ENCODE measurements around the gene DGKI. TPM values are rescaled to one million over a fixed set of nuclear protein-coding genes. Genes with fewer than 3 reads are reported as not detected.

The DGKI gene
- total RNA-seq, 4 donors from 2014 or later = 0.64 to 1.2 (median 1.00) TPM; not detected in 1

DNA sequence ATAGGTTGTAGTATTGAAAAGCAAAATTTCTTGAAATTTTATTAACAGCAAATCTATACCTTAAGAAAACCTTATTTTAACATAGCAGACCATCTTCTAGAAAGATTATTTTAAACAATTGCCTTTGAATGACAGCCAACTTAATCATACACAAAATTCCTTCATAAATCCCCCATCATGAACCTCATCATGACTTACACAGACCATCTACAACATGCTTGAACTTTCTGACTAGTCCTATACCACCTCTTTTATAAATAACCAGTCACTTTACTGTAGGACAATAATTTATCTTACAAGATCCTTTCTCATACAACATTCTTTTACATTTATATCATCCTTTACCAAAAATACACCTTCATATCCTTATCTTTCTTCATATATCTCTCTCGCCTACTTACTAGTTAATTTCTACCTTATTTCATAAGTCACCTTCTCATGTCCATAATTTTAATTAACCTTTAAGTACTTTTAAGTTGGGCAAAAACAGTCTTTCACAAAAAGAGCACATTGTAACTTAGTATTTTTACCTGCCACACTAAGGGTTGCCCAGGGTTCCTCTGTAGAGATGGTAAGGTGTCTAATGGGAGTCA is 486.6 kb downstream of the DGKI start:
- no peaks in the 10 kb centered on the region for H3K4me1 ChIP-seq
- H3K4me3 ChIP-seq = no peak overlapping the region
- no peak for TF ChIP-seq POLR2AphosphoS5 (IDR thresholded peaks at IDR 0.05)
- TF ChIP-seq, protein P1, sequence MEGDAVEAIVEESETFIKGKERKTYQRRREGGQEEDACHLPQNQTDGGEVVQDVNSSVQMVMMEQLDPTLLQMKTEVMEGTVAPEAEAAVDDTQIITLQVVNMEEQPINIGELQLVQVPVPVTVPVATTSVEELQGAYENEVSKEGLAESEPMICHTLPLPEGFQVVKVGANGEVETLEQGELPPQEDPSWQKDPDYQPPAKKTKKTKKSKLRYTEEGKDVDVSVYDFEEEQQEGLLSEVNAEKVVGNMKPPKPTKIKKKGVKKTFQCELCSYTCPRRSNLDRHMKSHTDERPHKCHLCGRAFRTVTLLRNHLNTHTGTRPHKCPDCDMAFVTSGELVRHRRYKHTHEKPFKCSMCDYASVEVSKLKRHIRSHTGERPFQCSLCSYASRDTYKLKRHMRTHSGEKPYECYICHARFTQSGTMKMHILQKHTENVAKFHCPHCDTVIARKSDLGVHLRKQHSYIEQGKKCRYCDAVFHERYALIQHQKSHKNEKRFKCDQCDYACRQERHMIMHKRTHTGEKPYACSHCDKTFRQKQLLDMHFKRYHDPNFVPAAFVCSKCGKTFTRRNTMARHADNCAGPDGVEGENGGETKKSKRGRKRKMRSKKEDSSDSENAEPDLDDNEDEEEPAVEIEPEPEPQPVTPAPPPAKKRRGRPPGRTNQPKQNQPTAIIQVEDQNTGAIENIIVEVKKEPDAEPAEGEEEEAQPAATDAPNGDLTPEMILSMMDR (IDR thresholded peaks at IDR 0.05) = no peak
- no peak for TF ChIP-seq POLR2A (IDR thresholded peaks at IDR 0.05)
- TF ChIP-seq EP300 (IDR thresholded peaks at IDR 0.05; ENCODE audit: low read depth) = no peak
- intact Hi-C loops (cut with DNase I; ENCODE audit: low total_unique reads) = no loop called here
- no peak for DNase-seq
- peaks cover 0 to 7% of the 10 kb centered on the region in 2 donors for H3K9me3 ChIP-seq
- H3K36me3 ChIP-seq = no peaks in the 10 kb centered on the region
- in situ Hi-C loops (cut with MboI; ENCODE audit: low pct_ligation_motif_present in 1 of 4, low pct_unique_long_range_greater_than_20kb in 1 of 4, low sequenced_read_pairs in 3 of 4) = no loop called here
- no peak overlapping the region for H3K27ac ChIP-seq
- WGBS, 2 donors (ENCODE audit: low coverage in 1 of 2) = 50 to 63% methylated on average over 1 of the region's 1 CpG
- no peaks in the 10 kb centered on the region for H3K27me3 ChIP-seq

DNA sequence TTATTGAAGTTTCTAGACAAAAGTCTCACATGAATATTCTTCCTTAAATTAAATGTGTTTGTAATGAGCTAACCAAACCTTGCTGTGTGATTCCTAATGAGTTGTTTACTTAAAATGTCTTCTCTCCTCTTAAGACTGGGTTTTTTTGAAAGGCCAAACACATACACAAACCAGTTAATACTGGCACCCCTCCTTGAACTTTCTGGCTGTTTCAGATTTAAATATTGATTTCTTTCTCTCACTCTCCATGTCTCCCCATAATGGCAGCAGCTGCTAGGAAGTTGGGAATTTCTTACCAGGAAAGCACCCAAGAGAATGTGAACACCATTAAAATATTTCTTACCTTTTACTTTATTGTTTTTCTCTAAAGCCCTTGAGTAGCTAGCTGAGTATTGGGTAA is 491.8 kb downstream of the DGKI start:
- Histone ChIP-seq H3K9me3 (peaks cover 0 to 5% of the 10 kb centered on the region in 2 donors), H3K4me3 (no peak overlapping the region), H3K27ac (no peak overlapping the region), H3K36me3 (no peaks in the 10 kb centered on the region), H3K27me3 (no peaks in the 10 kb centered on the region), H3K4me1 (peaks cover 0 to 10% (median 0%) of the 10 kb centered on the region in 4 donors)
- DNase-seq = no peak
- TF ChIP-seq POLR2A (IDR thresholded peaks at IDR 0.05) = no peak
- no peak for TF ChIP-seq POLR2AphosphoS5 (IDR thresholded peaks at IDR 0.05)
- TF ChIP-seq, protein P1 (IDR thresholded peaks at IDR 0.05) = no peak
- TF ChIP-seq EP300 (IDR thresholded peaks at IDR 0.05; ENCODE audit: low read depth) = no peak
- intact Hi-C loops (cut with DNase I; ENCODE audit: low total_unique reads) (no loop called here), in situ Hi-C loops (cut with MboI; ENCODE audit: low pct_ligation_motif_present in 1 of 4, low pct_unique_long_range_greater_than_20kb in 1 of 4, low sequenced_read_pairs in 3 of 4) (no loop called here)

DNA sequence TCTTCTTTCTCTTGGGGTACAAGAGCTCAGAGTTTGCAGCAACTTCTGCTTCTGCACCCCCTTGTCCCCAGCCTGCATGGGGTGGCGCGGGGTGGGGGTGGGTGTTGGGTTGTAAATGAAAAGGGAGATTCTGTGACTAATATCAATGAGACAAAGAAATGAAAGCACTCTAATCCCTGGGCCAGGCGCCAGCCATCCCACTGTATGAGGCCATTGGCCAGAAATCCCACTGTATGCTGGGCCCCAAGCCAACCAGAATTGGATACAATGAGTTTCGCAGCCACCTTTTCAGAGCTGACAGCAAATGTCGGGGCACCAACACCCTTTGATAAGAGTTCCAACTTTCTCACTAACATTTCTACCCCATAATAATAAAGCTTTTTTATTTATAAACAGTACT is 492.4 kb downstream of the DGKI start:
- in situ Hi-C loops (cut with MboI; ENCODE audit: low pct_ligation_motif_present in 1 of 4, low pct_unique_long_range_greater_than_20kb in 1 of 4, low sequenced_read_pairs in 3 of 4) = no loop called here
- no peak overlapping the region for H3K27ac ChIP-seq
- no peaks in the 10 kb centered on the region for H3K9me3 ChIP-seq
- DNase-seq = no peak
- no peaks in the 10 kb centered on the region for H3K36me3 ChIP-seq
- intact Hi-C loops (cut with DNase I; ENCODE audit: low total_unique reads) = no loop called here
- peaks cover 0 to 10% (median 0%) of the 10 kb centered on the region in 4 donors for H3K4me1 ChIP-seq
- TF ChIP-seq POLR2A (IDR thresholded peaks at IDR 0.05) (no peak), EP300 (IDR thresholded peaks at IDR 0.05; ENCODE audit: low read depth) (no peak), POLR2AphosphoS5 (IDR thresholded peaks at IDR 0.05) (no peak)
- TF ChIP-seq, protein P1 (IDR thresholded peaks at IDR 0.05) = no peak
- WGBS, 2 donors (ENCODE audit: low coverage in 1 of 2) = 57 to 60% methylated on average over 1 to 5 of the region's 5 CpGs
- no peaks in the 10 kb centered on the region for H3K27me3 ChIP-seq
- H3K4me3 ChIP-seq = no peak overlapping the region

DNA sequence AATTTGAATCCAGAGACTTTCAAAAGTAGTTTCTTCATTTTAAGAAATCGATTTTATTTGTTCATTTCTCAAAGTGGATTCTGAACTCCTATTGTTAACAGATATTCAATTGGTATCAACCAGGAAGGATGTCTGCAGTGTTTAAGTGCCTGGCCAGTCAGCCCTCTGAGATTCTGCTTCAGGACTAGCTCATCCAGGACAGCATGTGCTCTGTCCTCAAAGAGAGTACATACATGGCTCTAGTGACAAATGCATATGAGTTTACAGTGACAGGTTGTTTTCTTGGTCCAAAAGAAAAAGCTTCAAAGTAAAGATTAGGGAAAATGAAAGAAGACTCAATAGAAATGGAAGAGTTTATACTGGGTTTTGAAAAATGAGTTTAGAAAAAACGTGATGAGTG is 494.8 kb downstream of the DGKI start:
- WGBS, 2 donors (ENCODE audit: low coverage in 1 of 2) = 41 to 46% methylated on average over 2 of the region's 2 CpGs
- H3K4me3 ChIP-seq = no peak overlapping the region
- no peak for DNase-seq
- no peaks in the 10 kb centered on the region for H3K9me3 ChIP-seq
- intact Hi-C loops (cut with DNase I; ENCODE audit: low total_unique reads) (no loop called here), in situ Hi-C loops (cut with MboI; ENCODE audit: low pct_ligation_motif_present in 1 of 4, low pct_unique_long_range_greater_than_20kb in 1 of 4, low sequenced_read_pairs in 3 of 4) (no loop called here)
- H3K4me1 ChIP-seq = peaks cover 0 to 10% (median 0%) of the 10 kb centered on the region in 4 donors
- TF ChIP-seq, protein P1 (IDR thresholded peaks at IDR 0.05) = no peak
- no peak for TF ChIP-seq POLR2A (IDR thresholded peaks at IDR 0.05)
- TF ChIP-seq POLR2AphosphoS5 (IDR thresholded peaks at IDR 0.05) = no peak
- TF ChIP-seq EP300 (IDR thresholded peaks at IDR 0.05; ENCODE audit: low read depth) = no peak
- no peaks in the 10 kb centered on the region for H3K36me3 ChIP-seq
- no peak overlapping the region for H3K27ac ChIP-seq
- no peaks in the 10 kb centered on the region for H3K27me3 ChIP-seq
